MM.1S (cell line): Measurements from ENCODE around the gene SCART1.

ENCODE experiments used
- CTCF ChIP-seq: fragments of 300-600 bp; sonication (generic); IDR thresholded peaks from 2 replicates; pipeline ENCODE4 v1.5.1; 2016; ENCODE audit warnings: antibody characterized with exemption, low read length, mixed read lengths
- EZH2 ChIP-seq: fragments of 300-600 bp; sonication (generic); optimal IDR thresholded peaks from 2 replicates; pipeline ENCODE3; 2017; ENCODE audit warnings: low read depth, mild to moderate bottlenecking, antibody characterized with exemption, low read length, mixed read lengths

- TF ChIP-seq CTCF, result no peak
- TF ChIP-seq EZH2, result no peak
Observed at GRCh38 chr10:133471300-133472109, 17.8 kb downstream of the SCART1 start.
